Spleen (tissue), 7 donors: ENCODE data around the gene SIPA1L3.

ENCODE experiments used
- CTCF ChIP-seq, 11 experiments: fragments of 200-600 bp in 7 of 11; fragments of 450-650 bp in 4 of 11; sonication (generic) in 4 of 11; IDR thresholded peaks in 8 of 11; conservative IDR thresholded peaks in 3 of 11; 1 replicate in 7 of 11; 2 replicates in 4 of 11; pipeline versions ENCODE4 v1.4.0 to v1.8.0; 2016 to 2021; ENCODE audit warnings: antibody characterized with exemption in 11 of 11, inconsistent platforms in 4 of 11, mild to moderate bottlenecking in 1 of 11
- POLR2A ChIP-seq, 3 donors: fragments of 450-650 bp; IDR thresholded peaks; one replicate each; pipeline ENCODE4 v1.5.1; 2017; ENCODE audit warnings: antibody characterized with exemption in 3 of 3, mild to moderate bottlenecking in 1 of 3
- POLR2AphosphoS5 ChIP-seq, 3 donors: sonication (generic); formaldehyde crosslinking; IDR thresholded peaks; one replicate each; pipeline ENCODE4 v1.5.1; 2017; ENCODE audit warnings: antibody characterized with exemption in 3 of 3
- donor health status: DM: no; HTN: no; CAD: no; lungs with moderate emphysema.
- donor health status: DM: no; HTN: no; CAD: no.
- donor health status: DM: no; HTN: no; CAD: no.

GRCh38 chr19:38057959-38058690, 151.1 kb downstream of the SIPA1L3 start:
- TF ChIP-seq CTCF (IDR thresholded peaks at IDR 0.05 in 8 of 11, conservative IDR thresholded peaks at IDR 0.05 in 3 of 11) (no peak), POLR2A (IDR thresholded peaks at IDR 0.05) (no peak), POLR2AphosphoS5 (IDR thresholded peaks at IDR 0.05) (no peak)
